Mucosa of gallbladder (tissue), 1 donor: ENCODE data around the gene GRIK4. TPM values are rescaled to one million over a fixed set of nuclear protein-coding genes. Genes with fewer than 3 reads are reported as not detected.

ENCODE experiments used
- DNase-seq: peaks from one replicate; pipeline ENCODE4 v3.0.0-alpha.2; 2020; ENCODE audit warnings: low spot score
- total RNA-seq: library from RNA; stranded (reverse); gene quantifications from one replicate; pipeline ENCODE4 v1.2.1, GENCODE V29; 2021
- donor health status: DM: no; HTN: no; CAD: no.

Gene GRIK4
- total RNA-seq, 1 donor from 2014 or later = 2.9 TPM

- peak; percentile 94 for DNase-seq
These were observed 36.5 kb downstream of the GRIK4 start for GRCh38 chr11:120547811-120548681.

DNA sequence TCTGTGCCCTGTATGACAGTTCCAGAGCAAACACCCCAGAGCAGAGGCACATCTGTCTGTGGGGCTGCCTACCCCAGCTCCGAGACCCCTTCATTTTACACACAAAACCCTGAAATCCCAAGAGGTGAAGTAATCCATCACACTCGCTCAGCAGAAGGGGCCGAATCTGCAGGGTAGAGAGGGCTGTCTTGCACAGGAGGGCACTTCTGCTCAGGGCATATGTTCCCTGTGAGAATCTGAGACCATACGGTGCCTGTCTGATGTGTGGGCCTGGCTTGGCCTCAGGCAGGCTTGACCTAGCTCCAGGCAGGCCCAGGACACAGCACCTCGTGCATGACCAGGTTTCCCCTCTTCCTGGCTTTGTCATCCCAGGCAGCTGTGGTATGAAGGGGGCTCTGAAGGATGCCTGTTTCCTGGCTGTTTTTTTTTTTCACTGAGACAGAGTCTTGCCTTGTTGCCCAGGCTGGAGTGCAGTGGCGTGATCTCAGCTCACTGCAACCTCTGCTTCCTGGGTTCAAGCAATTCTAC, 37.2 kb downstream of the GRIK4 start:
- DNase-seq = no peak

DNA sequence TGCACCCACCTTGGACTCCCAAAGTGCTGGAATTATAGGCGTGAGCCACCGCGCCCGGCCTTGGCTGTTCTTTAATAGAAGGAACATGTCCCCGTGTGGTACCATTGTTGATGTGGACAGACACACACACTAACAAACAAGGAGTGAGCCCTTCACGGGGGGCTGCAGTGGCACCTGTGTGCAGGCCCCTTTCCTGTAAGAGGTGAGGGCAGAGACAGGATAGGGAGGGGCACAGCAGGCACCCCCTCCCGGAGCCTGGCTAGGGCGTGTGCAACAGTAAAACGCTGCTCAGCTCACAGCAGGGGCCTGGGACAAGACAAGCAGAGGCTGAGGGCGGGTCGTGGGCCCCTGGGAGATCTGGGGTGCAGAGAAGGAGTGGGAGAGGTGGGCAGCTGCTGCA, 37.8 kb downstream of the GRIK4 start:
- no peak for DNase-seq

- DNase-seq = no peak
These were observed 38.5 kb downstream of the GRIK4 start for GRCh38 chr11:120550007-120550406.

- no peak for DNase-seq
These were observed 39.6 kb downstream of the GRIK4 start for GRCh38 chr11:120551191-120551590.

DNA sequence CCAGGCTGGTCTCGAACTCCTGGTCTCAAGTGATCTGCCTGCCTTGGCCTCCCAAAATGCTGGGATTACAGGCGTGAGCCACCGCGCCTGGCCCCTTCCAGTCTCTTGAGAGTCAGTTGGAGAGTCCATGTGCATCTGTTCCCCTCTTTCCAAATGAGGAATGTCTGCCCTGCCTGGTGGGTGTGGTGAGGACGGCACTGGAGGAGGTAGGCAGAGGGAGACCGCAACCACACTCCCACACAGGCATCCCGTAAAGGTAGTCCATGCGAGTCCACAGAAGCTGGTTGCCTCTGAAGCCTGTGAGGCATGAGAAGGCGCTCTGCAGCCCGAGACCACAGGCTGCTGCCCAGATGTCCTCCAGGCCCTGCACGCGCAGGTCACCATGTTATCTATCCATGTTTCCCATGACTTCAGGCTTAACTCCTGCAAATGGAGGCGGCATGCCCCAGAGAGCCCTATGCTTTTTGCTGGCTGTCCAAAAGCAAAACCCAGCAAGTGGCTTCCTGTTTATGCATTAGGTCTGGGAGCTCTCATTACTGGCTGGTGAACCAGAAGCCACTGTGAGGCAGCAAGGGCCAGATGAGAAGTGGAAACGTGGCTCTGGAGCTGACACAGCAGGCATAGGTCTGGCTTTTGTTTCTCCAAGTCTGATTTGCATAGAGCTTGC, 43.4 kb downstream of the GRIK4 start:
- no peak for DNase-seq

GRCh38 chr11:120555433-120555773, 43.9 kb downstream of the GRIK4 start:
- DNase-seq = no peak

- DNase-seq = no peak
These were observed 45.2 kb downstream of the GRIK4 start for GRCh38 chr11:120556797-120557196.

DNA sequence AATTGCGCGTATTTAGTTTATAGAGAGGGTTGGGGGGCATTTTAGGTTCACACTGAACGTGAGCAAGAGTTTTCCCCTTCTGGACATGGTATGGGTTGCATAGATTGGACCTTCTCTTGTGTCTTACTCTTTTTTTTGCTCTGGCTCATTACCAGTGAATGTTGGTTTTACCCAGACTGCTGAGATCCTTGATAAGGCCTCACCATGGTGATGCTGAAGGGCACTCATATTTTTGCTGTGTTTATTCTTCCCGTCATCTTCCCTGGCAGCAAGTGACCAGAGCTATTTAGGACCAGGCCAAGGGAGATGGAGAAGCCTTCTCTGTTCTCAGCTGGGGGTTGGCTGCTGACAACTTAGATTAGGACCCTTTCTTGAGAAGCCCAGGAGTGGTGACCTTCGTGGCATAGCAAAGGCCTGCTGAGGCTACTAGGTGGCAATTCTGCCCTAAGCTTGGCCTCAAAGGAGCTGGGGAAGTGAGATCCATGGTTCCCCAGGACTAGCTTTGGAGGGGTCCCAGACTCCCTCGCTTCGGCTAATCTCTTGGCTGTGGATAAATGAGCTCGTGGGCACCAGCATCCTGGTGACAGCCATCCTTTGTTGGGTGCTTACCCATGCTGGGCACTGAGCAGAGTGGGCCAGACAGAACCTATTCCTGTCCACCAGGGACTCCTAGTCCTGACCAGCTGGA, 47.3 kb downstream of the GRIK4 start:
- DNase-seq = no peak

- DNase-seq = no peak
These were observed 49.7 kb downstream of the GRIK4 start for GRCh38 chr11:120561286-120561685.

DNA sequence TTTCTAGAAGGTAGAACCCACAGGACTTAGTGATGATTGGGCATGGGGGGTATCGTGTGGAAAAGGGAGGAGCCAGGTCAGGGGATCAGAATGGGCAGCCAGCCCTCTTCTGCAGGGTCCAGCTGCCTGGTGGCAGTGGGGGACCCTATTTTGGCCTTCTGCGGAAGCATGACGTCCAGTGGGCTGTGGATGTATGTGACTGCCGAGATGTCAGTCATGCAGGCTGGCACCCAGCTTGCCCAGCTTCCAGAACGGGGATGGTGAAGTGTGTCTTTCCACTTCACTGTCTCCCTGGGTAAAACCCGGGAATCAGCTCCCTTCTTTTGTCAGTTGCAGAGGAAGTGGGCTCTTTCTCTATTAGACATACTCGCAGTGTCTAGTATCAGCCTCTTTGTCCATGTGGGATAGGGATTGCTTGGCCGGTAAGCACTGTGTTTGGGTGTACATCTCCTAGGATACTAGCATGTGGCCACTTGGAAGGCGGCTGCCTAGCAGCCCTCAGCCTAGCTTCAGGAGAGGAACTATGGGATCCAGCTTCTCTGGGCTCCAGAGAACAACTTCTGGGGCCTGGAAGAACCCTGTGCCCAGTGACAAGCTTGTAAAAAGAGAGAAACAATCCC, 51.4 kb downstream of the GRIK4 start:
- no peak for DNase-seq

GRCh38 chr11:120563703-120564572, 52.4 kb downstream of the GRIK4 start:
- DNase-seq = no peak

DNA sequence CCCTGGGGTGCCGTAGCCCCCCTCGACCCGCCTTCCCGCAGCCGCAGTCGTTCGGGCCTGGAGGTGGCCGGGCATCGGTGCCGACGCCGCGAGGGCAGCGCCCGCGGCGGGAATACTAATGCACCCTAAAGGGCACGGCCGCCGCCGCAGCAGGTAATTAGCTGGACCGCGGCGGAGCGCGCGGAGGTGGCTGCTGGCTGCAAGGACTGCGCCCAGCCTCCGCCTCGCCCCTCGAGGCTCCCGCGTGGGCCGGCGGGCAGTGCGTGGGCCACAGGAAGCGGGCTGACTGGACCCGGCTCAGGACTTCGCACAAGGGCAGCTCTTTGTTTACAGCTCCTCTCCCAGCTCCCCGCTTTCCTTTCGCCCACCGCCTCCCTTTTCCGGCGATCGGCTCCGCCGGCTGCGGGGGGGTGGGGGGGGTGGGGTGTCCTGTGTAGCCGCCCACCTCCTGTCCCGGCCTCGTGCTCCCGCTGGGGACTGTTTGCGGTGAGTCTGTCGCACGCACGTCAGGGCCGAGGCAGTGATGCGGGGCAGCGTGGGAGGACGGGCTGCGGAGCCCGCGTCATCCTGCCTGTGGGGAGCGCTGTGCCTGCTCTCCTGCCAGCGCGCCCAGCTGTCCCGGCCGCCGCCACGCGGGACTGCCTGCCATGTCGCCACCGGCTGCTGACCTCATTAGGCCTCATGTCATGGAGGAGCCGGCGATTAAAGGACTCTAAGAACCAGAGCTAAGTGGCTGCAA, 53.2 kb downstream of the GRIK4 start:
- DNase-seq = no peak

DNA sequence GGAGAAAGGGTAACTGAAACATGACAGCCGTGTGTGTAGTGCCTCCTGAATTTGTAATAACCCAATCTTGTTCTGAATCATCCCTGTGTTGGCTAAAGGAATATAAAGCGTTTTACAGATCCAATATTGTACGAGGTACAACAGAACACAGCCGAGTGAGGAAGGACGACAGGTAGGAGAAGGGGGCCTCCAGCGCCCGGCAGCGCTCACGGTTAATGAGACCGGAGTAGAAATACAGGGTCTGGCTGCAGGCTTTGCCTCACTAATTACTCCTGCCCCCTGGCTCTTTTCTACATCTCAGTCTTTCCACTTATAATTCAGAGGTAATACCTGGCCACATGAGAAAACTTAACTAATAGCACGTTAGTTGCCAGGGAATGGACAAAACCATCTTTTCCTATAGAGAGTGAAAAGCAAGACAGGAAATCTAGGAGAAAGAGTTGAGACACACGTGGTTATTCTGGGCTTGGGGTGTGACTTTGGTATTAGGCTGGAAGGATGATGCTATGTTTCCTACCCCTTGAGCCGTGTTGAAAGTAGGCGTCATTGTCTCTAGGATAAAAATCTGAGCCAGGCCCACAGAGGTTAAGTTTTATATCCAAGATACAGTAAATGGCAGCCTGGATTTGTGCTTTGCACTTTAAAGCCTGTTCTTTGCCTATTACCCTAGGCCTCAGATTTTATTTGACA, 54.1 kb downstream of the GRIK4 start:
- no peak for DNase-seq

- no peak for DNase-seq
These were observed 54.6 kb downstream of the GRIK4 start for GRCh38 chr11:120566176-120566575.

DNA sequence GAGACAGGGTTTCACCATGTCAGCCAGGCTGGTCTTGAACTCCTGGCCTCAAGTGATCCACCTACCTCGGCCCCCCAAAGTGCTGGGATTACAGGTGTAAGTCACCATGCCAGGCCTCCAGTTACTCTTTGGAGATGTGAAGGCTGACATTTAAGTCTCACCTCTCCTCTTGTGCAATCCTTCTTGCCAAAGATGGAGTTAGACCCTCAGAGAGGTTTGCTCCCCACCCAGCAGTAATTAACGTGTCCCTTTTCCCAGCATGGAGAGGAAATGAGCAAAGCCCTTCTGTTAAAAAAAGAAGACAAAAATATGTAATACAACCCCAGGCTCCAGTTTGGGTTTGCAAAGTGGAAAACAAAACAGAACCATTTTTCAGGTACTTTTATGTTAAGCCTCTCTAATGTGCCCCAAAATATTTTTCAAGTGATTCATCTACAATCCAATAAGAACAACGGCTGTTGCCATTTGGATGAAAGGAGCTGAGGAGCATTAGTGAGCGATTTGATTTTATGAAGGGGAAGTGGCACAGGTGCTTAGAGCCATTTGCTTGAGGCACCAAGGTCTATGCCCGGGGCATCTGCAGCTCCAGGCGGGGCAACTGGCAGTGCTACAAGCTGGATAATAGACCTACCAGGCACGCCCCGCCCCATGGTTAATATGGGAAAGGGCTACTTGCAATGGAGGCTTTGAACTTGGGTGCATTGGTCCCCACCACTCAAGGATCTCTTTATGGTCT, 57.2 kb downstream of the GRIK4 start:
- DNase-seq = no peak

- DNase-seq = no peak
These were observed 58.3 kb downstream of the GRIK4 start for GRCh38 chr11:120569861-120570260.

DNA sequence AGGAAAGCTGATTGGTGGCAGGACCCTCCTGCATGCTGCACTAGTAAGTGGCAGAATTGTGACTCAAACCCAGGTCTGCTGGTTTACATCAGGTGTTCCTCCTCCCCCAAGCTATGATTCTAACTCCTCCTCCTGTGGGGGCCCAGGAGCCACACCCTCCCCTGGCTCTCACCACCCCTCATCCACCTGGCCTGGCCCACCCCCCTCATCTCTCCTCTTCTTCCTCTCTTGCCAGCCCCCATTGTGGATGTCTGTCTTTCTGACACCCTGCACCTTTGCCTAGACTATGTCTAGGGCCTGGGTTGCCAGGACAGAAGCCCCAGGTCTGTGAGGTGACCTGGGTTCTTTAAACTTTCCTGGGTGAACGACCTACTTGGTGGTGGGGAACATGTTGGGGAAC, 59.9 kb downstream of the GRIK4 start:
- no peak for DNase-seq

DNA sequence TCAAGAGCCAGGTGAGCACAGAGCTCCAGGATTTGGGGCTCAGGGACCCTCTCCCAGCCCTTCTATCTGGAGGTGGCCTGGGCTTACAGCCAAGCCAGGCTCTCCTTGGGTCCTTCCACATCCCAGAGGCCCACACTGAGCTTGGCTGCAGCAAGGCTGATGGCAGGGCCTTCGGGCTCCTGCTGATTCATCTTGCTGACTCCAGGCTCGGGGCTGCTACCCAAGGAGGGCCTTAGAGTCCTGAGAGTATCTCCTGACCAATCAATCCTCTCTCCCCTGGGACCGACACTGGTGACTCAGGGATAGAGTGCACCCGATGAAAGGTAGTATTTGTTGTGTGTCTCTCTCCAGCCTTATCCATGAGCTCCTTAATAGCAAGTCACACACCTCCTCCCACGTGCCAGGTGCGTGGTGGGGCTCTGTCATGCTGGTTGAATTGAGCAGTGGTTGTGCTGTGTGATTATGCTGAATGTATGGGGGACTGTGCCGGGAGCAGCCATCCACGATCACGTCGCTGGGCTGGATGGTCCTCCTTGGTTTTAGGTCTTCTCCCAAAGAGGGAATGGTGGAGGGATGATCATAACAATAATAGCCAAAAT, 62.3 kb downstream of the GRIK4 start:
- no peak for DNase-seq
